GM19023 (cell line): ENCODE measurements around the gene TTC23.

ENCODE experiments used
- ATAC-seq: cut with Tn5 transposase; IDR thresholded peaks from one replicate; pipeline ENCODE4 v1.9.1; 2021; ENCODE audit warnings: mild to moderate bottlenecking, moderate library complexity; ENCODE audit not compliant: unreplicated experiment

Gene TTC23

DNA sequence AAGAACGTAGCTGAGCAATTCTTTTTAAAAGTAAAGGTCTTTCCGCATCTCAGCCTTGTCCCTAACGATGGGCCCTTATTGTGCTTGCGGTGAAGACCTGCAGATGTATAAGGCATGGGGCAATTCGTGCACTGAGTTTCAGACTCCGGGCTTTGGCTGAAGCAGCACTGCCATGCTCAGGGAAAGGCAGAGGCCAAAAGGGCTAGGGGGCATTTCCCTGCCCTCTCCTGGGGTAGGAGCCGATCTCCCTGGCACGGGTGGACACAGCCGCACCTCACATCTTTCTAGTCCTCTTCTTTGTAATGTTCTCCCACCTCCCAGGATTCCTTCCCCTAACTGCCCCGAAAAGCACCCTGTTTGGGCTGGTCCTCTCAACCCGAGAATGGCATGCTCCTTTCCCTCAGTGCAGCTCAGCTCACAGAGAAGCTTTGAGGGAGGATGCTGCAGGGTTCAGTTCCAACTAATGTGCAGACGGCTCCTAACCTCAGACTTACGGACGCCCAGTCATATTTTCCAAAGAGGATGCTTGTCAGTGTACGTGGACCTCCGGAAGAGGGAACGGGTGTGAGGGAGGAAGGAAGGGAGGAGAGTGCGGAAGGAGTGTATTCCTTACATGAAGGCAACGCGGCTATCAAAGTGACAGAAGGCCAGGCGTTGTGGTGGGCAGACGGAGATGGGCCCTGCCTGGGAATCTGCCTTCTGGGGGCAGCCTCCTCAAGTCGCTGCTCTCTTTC is 83.3 kb downstream of the TTC23 start:
- ATAC-seq, result no peak

DNA sequence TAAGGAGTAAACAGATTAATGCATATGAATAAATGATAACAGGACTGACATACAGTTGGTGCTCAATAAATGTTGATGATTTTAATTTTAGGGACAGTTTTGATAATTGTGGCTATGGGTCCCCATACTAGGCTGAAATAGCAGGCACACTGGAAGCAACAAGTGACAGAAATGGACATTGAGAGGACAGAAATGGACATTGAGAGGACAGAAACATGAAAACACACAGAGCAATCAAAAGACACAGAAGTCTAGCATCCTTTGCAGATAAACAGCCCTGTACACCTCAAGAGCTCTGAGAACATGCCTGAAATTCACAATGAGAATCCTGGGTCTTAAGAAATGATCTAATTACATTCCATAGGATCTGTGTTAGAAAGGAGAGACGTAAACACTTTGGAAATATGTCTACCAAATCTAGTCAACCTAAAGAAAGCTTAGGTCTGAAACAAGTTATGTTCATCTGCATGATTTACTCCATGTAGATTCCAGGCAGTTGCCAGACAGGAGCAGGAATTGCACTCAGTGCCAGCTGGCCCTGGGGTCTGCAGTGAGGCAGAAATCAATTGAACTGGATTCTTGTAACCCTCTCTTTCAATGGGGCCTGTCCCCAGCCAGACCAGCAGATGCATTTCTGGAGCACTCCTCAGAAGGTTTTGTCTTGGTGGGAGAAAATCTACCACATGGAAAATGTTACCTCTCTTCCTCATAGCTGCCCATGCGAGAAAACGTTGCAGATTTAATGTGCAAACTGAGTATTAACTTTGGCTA is 84.2 kb downstream of the TTC23 start:
- no peak for ATAC-seq

DNA sequence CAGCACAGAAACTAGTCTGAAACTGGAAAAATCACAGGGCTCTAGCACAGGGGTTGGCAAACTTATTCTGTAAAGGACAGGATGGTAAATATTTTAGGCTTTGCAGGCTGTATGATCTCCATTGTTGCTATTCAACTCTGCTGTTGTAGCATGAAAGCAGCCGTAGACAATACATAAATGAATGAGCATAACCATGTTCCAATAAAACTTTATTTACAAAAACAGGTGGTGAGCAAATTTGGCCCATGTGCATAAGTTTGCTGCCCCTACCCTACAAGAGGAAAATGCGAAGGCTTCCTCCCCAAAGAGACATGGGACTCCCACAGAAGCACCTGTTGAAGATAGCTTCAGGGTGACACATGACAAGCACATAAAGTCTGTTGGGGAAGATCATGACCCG is 85.3 kb downstream of the TTC23 start:
- no peak for ATAC-seq

DNA sequence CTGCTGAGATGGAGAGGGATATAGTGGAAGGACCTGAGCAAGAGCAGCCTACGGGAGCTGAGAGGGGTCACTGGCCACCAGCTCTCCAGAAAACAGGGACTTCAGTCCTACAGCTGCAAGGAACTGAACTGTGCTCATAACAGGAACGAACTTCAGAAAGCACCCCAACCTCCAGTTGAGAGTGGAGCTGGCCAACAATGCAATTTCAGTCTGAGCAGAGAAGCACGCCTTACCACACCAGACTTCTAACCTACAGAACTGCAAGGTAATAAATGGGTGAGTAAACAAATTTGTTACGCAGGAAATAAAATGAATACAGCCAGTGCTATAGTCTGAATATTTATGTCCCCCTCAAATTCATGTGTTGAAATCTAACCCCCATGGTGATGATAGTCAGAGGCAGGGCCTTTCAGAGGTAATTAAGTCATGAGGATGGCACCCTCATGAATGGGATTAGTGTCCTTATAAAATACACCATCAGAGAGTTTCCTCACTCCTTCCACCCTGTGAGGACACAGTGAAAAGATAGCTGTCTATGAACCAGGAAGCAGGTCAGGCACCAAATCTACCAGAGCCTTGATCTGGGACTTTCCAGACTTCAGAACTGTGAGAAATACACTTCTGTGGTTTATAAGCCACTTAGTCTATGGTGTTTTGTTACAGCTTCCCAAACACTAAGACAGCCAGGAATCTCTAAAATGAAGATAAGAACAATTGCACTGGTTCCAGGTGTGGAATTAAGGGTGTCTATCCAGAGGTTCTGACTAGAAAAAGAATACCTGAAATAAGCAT is 85.9 kb downstream of the TTC23 start:
- no peak for ATAC-seq

DNA sequence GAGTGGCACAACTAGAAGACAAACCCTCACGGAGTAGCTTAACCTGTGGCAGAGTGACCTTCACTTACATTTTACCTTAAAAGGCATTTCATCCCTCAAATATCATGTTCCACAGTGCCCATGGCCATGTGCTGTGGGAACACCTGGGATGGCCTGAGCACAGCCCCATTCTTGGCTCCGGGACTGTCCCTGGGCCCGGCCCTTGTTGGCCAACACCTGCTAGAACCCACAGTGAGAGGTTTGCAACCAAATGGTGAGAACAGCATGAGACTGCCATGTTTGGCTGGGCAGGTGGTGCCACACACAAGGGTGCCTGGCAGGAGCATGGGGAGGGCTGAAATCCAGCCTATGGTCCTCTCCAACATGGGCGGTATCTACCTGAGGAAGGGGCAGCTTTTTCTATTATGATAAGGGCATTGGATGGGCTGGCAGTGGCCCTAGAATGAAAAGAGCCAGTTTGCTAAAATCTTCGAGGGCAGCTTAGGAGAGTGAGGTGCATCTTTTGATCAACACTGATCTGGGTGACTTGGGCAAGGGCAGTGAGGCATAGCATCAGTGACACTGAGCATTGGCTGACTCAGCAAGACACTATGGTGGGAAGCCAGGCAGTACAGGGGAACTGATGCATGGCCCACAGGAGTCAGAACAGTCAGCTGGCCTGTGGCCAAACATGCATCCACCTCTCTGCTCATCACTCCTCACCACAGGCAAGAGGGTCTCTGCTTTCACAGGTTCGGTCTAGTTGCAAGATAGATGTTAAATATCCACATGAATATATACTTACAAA is 90.6 kb downstream of the TTC23 start:
- no peak for ATAC-seq

DNA sequence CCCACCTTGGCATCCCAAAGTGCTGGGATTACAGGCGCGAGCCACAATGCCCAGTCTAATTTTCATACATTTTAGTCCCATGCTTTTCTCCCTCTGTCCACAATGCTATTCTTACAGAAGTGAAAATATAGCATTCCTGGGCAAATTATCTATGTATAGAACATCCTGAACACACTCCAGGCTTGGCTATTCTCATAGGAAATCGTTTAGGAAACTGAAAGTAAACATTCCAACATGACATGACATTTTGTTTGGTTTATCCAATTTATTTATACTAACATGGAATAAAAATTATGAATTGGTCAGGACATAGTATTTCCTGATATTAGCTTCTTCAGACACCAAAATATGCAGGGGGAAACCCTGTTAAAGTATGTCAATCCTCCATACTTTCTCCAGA is 91.9 kb downstream of the TTC23 start:
- no peak for ATAC-seq

DNA sequence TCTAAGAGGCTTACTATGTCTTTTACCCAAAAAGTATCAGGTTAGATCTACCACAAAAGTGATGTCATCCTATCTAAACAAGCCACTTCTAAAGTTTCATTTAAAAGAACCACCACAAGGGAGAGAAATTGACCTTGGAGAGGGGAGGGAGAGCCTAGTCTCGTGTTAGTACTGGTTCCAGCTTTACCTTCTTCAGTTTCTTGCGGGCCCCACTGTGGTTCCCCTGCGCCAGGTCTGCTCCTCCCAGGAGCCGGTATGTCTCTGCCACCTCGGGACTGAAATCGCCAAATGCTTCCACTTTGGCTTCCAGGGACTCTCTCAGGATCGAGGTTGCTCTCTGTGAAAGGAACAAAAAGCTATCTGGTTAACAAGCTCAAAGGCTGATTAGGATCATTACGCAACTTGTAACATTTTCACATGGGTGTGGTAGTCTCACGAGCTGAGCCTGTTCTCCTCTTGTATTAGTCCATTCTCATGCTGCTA is 93.4 kb downstream of the TTC23 start:
- no peak for ATAC-seq

DNA sequence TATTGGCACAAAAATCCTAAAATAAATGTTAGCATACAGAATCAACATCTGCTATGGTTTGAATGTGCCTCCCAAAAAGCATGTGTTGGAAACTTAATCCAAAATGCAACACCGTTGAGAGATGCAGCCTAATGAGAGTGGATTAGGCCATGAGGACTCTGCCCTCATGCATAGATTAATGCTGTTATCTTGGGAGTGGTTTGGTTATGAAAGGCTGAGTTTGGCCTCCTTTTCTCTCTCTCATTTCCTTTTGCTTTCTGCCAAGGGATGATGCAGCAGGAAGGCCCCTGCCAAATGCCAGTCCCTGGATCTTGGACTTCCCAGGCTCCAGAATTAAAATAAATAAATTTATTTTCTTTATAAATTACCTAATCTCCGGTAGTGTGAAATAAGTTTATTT is 95.1 kb downstream of the TTC23 start:
- ATAC-seq, result no peak

DNA sequence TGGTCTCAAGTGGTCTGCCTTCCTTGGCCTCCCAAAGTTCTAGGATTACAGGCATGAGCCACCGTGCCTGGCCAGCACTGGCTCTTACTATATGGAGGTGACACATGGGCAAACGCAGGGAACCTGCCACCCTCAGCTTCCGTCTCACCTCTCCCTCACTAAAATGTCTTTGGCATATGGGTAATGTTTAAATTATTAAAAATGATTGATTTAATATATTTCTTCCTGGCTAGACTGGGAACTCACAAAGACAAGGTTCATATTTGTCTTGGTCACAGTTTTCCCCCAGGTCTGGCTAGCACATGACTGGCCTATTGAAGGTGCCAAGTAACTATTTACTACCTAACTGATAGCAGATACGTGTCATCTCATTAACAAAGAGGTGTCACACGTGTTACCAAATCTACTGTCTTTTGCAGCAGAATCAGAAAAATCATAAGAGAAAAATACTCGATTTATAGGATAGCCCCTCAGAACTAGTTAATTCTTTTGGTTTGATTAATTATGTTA is 96.3 kb downstream of the TTC23 start:
- ATAC-seq, result no peak

DNA sequence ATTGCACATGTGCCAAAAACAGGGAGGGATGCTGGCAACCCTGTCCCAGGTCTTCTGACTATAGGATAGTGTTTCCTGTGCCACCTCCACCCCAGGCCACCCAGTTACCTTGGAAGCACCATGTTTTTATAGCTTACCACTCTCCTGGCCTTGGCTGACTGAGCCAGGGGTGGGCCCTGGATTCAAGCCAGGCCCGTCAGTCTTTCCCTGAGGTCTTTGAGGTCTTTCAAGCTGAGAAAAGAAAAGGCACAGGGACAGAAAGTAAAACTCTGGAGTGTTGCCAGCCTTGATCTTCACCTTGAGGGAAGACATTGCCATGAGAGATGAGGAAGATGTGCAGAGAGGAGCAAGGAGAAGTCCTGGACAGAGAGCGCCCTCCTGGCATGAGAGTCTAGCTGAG is 98.2 kb downstream of the TTC23 start:
- no peak for ATAC-seq

DNA sequence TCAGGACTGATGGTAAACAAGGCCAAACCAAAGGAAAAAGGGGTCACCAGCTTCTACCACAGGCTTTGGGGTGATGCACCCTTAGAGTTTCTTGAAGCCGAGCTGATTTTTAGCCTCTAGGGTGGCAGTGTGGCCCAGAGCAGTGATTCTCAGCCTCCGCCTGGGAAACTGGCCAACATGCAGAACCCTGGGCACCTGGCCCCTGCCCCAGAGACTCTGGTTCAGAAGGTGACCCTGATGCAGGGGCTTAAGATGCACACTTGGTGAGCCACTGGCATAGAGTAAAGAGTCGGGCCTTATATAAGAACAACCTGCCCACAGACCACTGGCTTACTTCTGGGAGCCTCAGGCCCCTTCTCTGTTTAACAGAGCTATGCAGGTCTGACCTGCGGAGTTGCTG is 100.0 kb downstream of the TTC23 start:
- ATAC-seq, result no peak

DNA sequence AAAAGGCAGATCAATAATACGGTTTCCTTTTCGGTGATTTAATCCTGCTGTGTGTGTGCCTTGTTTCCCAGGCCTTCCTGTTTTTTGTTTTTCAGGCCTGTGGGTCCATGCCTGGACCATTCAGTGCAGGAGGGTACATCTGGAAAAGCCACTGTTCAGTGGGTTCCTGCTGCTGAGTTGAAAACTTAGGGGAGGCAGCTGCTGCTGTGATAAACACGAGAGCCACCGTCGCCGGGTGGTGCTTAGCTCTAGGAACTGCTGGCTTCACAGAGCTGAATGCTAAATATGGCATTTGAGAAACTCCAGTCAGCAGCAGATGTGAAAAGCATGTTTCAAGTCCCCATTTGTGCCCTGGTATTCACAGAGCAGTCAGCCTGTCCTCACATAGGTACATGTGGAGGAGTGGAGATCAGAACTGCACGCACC is 100.5 kb downstream of the TTC23 start:
- ATAC-seq, result no peak

DNA sequence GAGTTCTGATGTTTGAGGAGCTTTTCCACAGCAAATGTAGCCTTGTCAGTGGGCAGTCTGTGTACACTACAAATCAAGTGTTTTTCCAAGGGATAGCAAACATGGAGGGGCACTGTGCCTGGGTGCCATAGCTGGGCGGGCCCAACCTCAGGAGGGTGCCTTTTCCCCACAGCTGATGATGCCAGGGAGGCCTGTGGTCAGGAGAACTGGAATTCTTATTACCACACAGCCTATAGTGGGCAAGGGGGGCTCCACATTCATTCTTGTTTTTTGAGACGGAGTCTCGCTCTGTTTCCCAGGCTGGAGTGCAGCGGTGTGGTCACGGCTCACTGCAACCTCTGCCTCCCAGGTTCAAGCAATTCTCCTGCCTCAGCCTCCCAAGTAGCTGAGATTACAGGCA is 102.7 kb downstream of the TTC23 start:
- no peak for ATAC-seq

DNA sequence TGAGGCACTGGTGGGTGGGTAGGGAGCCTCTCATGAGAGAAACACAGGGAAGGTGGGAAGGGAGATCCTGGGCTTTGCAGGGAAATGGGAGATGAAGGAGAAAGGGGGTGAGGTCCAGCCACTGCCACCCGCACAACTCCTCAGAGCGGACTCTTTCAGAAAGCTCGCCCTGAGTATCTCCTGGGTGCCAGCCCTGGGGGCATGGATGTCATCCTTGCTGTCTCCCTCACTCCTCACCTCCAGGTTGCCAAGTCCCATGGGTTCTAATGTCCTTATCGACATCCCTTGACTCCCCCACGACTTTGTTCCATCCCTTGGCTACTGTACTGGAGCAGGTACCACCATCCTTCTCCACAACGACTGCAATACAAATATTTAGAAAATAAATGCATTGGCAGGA is 103.6 kb downstream of the TTC23 start:
- ATAC-seq, result no peak

DNA sequence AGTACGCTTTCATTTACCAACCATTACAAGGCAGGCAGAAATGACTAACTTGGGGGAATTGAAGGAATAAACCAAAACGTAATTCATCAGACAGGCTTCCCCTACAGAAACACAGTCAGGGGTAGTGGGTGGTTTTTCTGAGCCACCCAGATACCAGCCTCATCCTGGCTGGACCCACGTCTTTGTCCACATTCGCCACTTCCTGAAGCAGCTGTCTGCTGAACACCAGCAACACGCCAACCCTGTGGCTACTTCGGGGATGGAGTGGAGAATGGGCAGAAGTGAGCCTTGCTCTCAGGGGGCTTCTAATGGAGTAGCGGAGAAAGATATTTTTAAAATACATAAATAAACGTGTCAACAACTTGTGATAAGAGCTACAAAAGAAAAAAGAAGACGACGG is 104.4 kb downstream of the TTC23 start:
- ATAC-seq, result no peak

DNA sequence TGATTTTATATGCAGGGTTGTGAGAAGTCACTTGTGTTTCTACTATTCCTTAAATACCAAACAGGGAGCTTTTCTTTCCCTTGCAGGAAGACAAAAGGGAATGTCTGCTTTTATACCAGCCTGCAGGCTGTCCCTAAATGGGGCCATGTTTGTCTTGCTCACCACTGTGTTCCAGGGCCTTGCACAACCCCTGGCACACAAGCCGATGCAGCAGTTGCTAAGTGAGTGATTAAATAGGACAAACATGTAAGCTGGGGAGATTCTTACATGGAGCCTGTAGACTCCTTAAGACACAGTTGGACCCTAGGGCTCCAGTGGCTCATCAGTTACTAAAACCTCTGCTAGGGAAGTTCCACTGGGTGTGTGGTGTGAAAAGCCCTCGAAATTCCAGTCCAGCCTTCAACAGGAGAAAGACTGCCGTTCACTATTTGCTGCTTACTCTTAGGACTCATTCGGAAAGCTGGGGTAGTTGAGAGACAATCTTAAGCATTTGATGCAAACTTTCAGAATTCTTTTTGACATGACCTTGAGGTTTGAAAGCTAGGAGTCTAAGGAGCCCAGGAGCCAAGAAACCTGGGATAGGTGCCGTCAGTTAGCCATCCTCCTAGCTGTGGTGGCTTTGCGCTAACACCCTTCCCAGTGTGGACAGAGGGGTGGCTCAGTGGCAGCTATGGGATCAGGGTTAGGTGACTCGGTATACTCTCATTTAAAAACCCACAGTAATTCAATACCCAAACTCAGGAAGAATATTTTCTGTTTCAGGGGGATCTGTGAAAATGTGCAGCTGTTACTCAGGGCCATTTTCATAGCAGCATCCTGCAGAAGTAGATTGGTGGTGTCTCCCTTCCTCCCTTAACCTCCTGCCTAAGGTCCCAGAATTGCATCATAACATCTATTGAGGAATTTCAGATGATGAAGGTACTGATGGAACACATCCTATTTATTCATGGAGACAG is 105.4 kb downstream of the TTC23 start:
- ATAC-seq, result no peak

DNA sequence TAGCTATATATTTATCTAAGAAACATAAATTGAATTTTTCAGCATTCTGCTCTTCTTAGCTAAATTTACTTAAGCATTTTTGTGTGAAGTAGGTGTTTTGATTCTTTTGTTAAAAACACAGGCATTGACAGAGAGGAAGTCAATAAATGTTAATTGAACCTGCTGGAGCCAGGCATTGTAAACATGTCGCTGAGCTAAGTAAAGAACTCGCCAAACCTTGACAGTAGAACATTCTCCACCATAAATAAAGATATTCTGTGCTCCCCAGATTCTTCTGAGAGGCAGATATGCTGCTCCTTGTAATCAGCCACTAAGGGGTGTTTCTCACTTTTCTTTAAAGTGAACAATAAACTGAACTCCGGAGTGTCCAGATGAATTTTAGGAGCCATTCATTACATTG is 106.1 kb downstream of the TTC23 start:
- no peak for ATAC-seq

DNA sequence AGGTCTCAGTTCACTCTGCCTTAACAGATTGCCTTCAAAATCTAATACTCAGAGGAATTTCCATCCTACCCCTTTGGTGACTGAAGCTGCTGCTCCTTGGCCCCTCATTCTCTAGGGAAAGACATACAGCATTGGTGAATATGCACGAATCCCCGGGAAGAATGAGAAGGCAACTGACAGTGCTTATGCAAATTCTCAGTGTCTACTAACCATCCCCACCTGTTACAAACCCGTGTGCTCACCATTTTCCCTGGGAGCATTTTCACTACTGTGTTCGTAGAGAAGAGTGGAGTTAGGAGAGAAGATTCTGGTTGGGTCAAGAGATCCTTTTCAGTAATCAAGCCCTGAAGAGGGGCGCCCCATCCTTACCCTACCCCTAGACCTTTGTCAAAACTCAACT is 106.8 kb downstream of the TTC23 start:
- no peak for ATAC-seq

DNA sequence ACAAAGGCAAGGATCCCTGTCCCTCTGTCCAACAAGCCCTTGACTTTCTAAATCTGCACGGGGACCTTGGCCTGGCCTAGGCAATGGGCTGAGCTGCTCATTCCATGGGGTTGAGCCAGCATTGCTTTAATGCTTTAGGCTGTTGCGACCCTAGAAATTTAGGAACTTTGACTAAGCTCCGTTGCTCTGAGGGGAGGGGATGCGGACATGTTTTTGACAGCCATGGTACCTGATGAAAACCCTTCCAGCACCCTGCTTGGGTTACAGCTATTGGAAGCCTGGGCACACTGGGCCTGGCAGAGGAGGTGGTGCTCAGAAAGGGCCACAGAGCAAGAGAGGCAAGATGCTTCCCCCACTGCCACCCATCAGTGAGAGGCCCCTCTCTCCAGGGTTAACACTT is 107.4 kb downstream of the TTC23 start:
- no peak for ATAC-seq

DNA sequence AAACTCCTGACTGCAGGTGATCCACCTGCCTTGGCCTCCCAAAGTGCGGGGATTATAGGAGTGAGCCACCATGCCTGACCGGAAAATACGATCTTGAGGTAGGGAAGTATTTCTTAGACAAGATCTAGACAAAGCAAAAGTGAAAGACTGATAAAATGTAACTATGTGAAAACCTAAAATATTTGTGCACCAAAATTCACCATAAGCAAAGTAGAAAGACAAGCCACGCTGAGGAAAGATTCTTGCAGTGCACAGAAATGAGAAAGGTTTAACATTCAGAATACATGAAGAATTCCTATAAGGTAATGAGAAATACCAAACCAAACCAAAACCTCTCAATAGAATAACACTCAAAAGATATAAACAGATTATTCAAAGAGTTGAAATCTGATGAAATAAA is 108.8 kb downstream of the TTC23 start:
- ATAC-seq, result no peak
